T-helper 9 cell (primary cell): ENCODE results near the gene MORN4.
"Not testable (repeated sequence)": the region's sequence is repeated elsewhere in the genome, so short reads cannot be mapped to it uniquely, and the experiment has no call there.

ENCODE experiments used
- DNase-seq: peaks from one replicate; pipeline ENCODE4 v3.0.0-alpha.2; 2020

MORN4 gene

DNA sequence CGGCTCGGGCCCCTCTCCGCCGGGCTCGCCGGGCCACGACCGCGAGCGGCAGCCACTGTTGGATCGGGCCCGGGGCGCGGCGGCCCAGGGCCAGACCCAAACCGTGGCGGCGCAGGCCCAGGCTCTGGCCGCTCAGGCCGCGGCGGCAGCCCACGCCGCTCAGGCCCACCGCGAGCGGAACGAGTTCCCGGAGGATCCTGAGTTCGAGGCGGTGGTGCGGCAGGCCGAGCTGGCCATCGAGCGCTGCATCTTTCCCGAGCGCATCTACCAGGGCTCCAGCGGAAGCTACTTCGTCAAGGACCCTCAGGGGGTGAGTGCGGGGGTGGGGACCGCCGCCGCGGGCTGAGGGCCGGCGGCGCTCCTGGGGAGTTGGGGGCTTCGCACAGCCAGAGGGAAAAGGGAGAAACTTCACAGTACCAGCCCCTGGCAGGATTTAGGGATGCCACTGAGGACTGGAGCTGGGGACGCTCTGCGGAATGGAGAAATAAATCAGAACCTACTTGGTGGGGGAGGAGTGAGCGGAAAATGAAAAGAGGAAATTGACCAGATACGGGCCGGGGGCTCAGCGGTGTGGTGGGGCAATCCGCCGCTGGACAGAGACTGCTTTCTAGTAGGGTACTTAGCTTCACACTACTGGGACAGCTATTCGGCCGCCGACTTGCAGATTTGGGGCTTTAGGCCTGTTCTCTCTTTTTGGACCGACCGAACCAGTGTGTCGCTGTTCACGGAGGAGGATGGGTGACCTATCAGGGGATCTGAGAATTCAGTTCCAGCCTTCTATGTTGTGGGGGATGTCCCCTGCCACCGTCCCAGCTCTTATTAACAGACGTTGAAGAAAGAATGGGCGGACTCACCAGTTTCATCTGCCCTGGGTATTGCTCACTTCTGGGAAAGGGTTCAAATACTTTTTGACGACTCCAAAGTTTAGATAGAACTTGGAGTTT, 7.8 kb upstream of the MORN4 start:
- peak; percentile 11 for DNase-seq

DNA sequence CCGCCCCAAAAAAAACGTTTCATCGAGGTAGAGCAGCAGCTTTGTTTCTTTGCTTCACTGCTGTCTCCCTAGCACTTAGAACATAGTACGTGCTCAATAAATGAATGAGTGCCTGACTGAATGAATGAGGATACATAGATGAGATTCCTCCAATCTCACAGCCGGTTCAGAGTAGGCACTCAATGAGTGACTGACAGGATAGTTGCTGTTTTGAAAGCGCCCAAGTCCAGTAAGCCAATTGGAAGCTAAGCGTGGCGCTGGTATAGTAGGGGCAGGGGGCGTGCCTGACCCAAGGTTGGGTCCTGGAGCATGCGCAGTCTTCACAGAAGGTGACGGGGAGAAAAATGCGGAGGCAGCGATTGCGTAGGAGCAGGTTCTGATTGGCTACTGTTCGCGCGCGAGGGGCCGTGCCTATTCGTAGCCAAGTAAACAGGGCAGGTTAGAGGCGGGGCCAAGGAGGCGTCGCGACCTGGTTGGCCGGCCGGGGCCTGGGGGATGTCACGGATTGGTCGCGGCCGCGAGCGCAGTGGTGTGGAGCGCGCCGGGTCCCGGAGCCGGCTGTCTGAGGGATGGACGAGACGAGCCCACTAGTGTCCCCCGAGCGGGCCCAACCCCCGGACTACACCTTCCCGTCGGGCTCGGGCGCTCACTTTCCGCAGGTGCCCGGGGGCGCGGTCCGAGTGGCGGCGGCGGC, 7.0 kb upstream of the MORN4 start, which contains the start of gene PI4K2A:
PI4K2A (plus strand) TSS at position 498 of the 694 bp plus-strand sequence; CDS start at position 570, 72 bp downstream.
- peak; percentile 96 for DNase-seq

GRCh38 chr10:97639090-97639489, 5.8 kb upstream of the MORN4 start:
- not testable (repeated sequence) for DNase-seq

GRCh38 chr10:97635577-97635976, 2.3 kb upstream of the MORN4 start:
- no peak for DNase-seq

- DNase-seq = no peak
These were observed 621 bp upstream of the MORN4 start for GRCh38 chr10:97633921-97634320.

DNA sequence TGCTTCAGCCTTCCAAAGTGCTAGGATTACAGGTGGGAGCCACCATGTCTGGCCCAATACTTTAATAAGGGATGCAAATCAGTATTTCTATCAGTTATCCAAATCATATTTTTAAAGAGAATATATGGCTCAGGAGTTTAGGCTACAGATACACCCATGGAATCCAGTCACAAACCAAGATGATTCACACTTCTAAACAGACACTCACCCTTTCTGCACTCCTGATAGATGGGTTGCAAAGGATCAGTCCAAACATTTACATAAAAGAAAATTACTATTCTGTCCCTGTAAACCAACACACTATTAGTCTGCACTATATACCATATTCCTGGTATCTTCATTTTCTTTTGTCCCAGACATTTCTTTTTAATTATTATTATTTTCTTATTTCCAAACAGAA, 2.2 kb downstream of the MORN4 start:
- DNase-seq = no peak

DNA sequence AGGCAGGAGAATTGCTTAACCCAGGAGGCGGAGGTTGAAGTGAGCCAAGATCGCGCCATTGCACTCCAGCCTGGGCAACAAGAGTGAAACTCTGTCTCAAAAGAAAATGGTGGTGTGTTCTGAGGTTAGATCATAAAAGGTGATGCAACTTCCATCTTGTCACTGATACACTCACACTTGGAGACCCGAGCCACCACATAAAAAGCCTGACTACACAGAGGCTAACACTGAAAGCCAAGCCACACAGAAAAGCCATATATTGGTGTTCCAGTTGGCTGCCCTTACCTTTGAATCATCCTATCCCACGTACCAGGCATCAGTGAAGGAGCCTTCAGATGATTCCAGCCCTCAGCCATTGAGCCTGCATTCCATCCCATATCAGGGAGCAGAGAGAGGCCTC, 4.0 kb downstream of the MORN4 start:
- no peak for DNase-seq

GRCh38 chr10:97628228-97628627, 5.1 kb downstream of the MORN4 start:
- no peak for DNase-seq

- DNase-seq = no peak
These were observed 5.6 kb downstream of the MORN4 start for GRCh38 chr10:97627731-97628130.

GRCh38 chr10:97623277-97623676, 10.0 kb downstream of the MORN4 start:
- DNase-seq = no peak

DNA sequence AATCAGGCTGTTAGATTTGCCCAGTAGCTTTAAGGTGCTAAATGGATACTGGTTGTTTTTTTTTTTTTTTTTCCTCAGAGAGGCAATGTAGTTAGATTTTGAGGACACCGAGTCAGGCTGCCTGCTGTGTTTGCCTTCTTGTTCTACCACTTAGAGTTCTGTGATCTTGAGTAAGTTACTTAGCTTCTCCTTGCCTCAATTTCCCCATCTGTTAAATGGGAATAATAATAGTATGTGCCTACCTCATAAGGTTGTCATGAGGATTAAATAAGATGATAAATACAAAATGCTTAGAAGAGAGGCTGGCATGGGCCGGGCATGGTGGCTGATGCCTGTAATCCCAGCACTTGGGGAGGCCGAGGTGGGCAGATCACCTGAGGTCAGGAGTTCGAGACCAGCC, 14.6 kb downstream of the MORN4 start:
- DNase-seq = no peak

DNA sequence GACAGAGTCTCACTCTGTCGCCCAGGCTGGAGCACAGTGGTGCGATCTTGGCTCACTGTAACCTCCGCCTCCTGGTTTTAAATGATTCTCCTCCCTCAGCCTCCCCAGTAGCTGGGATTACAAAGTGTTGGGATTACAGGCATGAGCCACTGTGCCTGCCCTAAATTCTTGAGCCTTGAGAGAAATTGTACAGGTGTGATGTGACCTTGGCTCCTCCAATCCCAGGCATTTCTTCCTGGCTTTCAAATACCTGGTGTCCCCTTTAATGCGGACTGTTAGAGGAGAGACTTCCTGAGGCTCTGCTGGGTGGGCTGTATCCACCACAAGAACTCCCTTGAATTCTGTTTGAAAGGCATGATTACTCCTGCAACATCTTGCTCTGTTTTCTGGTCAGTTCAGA, 15.0 kb downstream of the MORN4 start:
- DNase-seq = no peak

DNA sequence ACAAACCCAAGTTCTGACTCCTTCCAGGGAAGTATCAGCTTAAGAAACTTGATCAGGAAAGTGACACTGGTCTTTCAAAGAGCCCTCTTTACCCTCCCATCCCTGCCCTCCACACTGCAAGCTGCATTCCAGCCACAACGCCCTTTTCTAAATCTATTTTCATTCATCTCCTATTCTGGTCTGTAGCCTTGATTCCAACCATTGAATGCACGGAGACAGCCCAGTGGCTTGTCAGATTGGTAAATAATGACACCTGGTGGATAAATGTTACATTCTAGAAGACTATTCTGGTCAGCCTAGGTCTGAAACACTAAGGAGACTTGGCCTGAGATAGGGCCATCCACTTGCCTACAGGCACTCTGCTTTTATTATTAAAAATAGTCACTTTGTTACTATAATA, 20.9 kb downstream of the MORN4 start:
- DNase-seq = no peak

DNA sequence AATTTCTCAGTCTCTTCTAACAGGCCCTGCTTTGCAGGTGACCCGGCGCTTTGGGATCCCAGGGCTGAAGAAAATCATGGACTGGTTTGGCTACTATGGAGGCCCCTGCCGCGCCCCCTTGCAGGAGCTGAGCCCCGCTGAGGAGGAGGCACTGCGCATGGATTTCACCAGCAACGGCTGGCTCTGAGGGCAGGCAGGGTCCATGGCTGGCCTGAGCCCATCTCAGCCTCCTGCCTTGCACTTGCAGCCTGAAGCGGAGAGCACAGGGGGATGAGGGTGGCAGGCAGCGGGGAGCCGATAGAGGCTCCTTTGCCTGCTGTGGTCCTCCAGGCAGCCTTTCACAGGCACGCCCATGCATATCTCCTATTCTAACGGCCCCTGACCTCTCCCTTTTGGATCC, 21.8 kb downstream of the MORN4 start:
- DNase-seq = no peak

DNA sequence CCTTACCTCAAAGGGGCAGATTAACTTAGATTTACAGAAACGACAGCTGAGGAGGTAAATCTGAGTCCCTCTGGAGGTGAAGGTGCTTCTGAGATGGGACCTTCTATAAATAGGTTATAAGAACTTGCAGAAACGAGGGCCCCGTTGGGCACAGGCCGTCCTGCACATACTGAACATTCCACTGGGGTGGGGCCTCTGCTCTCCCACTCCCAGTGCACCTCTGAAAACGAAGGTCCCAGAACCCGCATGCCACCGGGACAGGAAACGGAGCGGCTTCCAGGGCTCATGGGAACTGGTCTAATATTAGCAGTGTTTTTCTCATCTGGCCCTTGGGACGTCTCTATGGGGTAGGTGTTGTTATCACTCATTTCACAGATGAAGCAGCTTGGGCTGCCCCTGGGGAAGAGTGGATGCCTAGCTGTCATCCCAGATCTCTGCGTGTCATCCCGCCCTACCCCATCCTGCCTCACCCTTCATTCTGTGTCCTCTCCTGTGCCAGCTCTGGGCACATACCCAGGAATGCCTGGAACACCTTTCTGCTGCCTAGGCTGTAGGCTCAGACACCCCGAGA, 24.2 kb downstream of the MORN4 start:
- no peak for DNase-seq

DNA sequence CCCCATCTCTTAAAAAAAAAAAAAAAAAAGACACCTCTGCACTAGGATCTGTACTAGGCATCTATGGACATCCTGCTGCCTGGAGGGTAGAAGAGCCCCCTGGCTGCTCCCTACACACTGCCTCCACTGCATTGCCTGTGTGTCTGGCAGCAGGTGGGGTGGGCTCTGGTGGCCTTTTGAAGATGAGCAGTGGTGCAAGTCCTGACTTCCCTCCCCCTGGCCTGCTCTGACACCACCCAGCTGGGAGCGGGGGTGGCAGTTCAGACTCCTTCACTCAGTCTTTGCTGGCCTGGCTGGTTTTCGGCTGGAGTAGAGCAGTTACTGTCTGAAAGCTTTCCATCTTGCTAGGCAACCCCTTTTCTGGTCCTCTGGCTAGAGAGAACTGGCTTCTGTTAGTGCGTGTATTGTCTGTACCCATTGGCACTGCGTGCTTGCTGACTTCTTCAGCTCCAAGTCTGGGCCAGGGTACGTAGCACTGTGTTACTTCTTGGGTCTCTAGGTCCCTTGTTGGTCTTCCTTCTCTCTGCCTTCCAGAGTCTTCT, 26.1 kb downstream of the MORN4 start:
- DNase-seq = no peak

DNA sequence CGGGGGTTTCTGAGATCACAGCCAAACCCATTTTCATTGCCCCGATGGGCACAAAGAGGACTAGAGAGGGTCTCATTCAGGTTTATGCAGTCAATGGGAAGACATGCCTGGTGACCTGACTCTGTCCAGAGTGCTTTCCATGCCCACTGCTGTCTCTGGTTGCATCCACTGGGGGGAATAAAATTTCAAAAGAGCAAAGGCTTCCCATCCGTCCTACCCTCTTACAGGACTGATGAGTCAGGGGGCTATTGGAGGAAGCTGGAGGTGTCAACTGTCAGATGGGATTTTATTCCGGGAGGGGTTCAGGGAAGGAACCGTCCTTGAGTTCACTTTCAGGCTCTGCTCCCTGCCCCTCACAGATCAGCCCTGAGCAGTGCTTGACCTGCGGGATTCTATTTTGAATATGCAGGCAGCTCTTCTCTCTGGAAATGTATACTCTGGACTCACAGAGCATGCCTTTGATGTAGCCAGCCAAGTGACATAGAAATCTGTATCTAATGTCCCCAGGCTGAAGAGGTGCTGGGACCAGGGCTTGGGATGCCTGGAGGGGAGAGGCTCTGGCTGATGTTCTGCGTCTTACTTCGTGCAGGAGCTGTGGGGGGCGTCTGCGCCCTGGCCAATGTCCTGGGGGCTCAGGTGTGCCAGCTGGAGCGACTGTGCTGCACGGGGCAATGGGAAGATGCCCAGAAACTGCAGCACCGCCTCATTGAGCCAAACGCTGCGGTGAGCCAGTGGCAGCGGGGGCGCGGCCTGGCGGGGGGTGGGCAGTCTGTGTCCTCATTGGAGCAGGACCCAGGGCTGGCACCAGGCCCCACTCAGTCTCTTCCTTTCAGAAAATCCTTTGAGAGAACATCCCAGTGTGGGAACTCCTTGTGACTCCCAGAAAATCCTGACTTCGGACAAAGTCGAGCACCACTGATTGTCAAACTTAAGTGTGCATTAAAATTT, 31.8 kb downstream of the MORN4 start:
- no peak for DNase-seq

GRCh38 chr10:97600616-97601015, 32.7 kb downstream of the MORN4 start:
- DNase-seq = no peak

GRCh38 chr10:97599272-97599619, 34.1 kb downstream of the MORN4 start:
- DNase-seq = no peak

- DNase-seq = no peak
These were observed 34.7 kb downstream of the MORN4 start for GRCh38 chr10:97598407-97599271.

GRCh38 chr10:97597778-97598177, 35.5 kb downstream of the MORN4 start:
- DNase-seq = no peak
